DOHH2 (cell line): ENCODE results near the gene OSCAR.

Source experiments
- CTCF ChIP-seq: fragments of 200-600 bp; sonication (generic); IDR thresholded peaks from one replicate; pipeline ENCODE4 v1.5.1; 2014; ENCODE audit warnings: antibody characterized with exemption, mild to moderate bottlenecking, low read depth, low read length; ENCODE audit not compliant: poor library complexity, severe bottlenecking
- EZH2phosphoT487 ChIP-seq: fragments of 200-600 bp; sonication (generic); IDR thresholded peaks from 2 replicates; pipeline ENCODE4 v1.6.1; 2017; ENCODE audit warnings: borderline replicate concordance, mild to moderate bottlenecking, antibody characterized with exemption, low read length, moderate library complexity, mixed read lengths

- TF ChIP-seq CTCF: no peak
- no peak for TF ChIP-seq EZH2phosphoT487
Observed at GRCh38 chr19:54149021-54149812, 48.6 kb upstream of the OSCAR start.
